NCI-H2196 (cell line): ENCODE results near the gene KIF16B.

ENCODE experiments used
- DNase-seq: peaks from one replicate; lab custom pipeline; 2025; ENCODE audit not compliant: unreplicated experiment; lab: John Stamatoyannopoulos, UW

Gene KIF16B

DNA sequence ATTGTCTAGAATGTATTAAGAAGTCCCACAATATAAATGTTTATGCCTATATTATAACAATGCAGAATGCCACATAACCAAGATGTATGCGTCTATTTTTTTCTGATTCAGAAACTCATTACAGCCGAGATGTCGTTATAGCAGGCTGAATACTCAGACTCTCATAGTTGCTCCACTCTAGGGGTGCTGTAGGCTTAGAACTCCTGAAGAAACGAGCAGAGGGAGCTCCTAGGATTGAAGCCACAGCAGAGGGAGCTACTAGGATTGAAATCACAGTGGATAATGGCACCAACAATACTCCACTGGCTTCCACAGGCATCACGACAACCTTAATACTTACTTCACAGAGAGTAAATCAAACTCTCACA lies 208.9 kb downstream of the KIF16B start:
- DNase-seq: no peak

GRCh38 chr20:16363506-16364319 lies 209.5 kb downstream of the KIF16B start:
- DNase-seq: no peak

- no peak for DNase-seq
These were observed 210.6 kb downstream of the KIF16B start for GRCh38 chr20:16362642-16363041.

DNA sequence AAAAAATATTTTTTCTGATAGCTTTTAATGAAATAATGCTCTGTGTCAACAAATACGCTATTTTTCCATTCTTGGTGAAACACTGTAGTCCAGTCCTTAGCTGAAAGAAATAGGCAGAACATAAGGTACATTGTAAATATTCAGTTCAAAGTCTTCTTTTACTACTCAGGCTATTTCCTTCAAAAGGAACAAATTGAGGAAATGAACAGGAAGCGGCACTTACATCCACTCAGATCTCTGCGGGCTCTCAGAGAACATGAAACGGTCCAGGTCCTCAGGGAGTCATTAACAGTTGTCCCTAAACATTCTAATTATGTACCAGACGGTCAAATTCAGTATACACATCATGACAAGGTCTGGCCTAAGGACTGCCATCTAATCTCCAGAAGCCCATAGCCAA lies 212.6 kb downstream of the KIF16B start:
- DNase-seq: no peak

- DNase-seq: no peak
These were observed 219.8 kb downstream of the KIF16B start for GRCh38 chr20:16353417-16353781.

GRCh38 chr20:16352751-16353416 lies 220.4 kb downstream of the KIF16B start:
- no peak for DNase-seq

- DNase-seq: no peak
These were observed 220.9 kb downstream of the KIF16B start for GRCh38 chr20:16352321-16352720.

DNA sequence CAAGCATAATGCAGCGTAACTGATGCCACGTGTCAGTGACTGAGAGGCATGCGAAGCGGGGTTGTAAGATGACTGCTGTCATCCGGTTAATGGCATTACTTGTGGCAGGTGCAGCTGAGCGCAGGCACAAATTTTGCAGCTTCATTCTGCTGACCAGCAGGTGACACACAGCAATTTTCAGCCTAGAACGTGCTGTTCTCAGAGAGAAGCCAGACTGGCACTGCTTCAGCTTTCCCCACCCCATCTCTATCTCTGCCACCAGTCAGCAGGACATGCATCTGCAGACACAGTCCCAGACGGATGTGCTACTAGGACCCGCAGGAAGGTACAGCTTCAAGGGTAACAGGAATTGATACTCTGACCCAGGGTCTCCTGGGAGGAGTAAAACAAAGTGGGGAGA lies 221.8 kb downstream of the KIF16B start:
- DNase-seq: no peak

GRCh38 chr20:16350465-16350864 lies 222.8 kb downstream of the KIF16B start:
- no peak for DNase-seq

GRCh38 chr20:16349523-16350260 lies 223.6 kb downstream of the KIF16B start:
- no peak for DNase-seq

DNA sequence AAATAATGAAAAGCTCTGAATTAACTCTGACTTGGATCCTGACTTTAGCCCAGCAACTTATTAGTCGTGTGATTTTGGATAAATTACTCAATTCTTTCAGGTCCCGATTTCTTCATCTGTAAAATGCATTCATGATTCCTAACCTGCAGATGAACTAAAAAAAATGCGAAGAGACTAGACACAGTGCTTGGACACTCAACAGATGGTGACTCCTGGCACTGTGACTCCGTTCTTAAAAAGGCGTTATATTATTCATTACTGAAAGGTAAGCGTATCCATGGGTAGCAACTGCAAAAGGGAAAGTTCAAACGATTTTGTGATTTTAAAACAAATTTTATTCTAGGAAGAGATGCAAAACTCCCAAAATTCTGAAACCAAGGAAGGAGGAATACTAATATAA lies 226.3 kb downstream of the KIF16B start:
- no peak for DNase-seq

DNA sequence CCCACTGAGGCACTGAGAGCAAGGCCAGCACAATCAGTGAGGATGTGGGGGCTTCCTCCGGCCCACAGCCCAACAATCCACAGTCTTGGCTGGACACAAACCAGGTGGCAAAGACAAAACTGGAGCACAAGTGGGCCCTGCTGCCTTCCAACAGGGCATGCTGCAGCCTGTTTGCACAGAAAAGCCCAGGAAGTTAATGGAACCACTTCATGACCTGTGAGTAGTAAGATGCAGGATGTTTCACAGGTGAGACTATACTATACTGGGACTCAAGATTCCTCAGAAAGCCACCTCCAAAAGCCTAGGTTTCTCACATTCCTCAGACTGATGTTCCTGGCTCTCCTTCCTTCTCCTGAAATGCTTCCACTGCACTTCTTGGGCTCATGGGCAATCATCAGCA lies 235.5 kb downstream of the KIF16B start:
- no peak for DNase-seq

DNA sequence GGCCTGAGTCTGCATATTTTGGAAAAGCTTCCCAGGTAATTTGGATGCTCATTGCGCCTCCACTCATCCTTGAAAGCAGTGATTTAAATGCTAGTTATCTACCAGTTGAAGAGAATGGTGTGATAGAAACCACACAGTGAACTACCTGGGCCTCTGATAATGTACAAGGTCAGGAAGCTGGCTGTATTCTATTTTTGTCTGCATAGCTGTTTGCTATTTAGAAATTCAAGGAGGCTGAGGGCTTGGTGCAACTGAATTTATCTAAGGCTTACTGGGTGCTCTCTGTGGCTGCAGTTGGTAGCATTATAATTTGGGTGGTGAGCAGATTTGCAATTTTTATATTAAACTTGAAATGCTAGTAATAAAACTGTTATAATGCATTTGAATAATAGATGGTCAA lies 245.6 kb downstream of the KIF16B start:
- no peak for DNase-seq

DNA sequence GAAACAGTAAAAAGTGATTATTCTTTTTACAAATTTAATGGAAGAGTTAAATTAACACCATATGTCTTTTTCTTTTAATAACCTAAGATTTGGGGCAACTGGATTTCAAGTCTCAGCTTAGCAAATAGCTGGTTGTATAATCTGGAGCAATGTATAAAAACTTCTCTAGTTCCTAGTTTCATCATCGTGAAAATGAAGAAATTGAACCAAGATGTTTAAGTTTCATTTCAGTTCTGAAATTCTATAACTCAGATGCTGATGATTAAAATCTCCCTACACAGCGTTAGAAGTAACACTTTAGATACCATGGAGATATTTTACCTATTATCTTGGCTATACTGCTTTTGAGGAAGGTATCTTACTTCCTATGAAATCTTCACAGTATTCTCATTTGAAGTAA lies 252.0 kb downstream of the KIF16B start:
- DNase-seq: no peak

GRCh38 chr20:16317445-16318362 lies 255.5 kb downstream of the KIF16B start:
- DNase-seq: no peak

- DNase-seq: no peak
These were observed 256.7 kb downstream of the KIF16B start for GRCh38 chr20:16316513-16316912.

DNA sequence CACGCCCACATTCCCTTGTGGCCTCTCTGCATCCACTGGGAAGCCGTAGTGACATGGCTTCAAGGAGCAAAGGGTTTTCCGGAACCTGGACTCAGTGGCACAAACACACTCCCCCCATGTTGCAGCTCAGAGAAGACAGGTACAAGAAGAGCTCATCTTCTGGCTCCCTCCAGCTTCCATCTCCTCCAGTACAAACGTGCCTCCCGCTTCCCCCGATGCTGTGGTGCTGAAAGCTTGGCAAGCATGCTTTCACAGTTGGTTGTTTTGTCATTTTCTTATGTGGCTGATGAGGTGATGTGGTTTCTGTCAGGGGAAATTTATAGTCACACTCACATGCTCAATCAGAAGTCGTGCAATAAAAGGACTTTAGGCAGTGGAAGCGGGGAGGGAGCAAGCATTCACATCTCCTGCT lies 258.5 kb downstream of the KIF16B start:
- no peak for DNase-seq

DNA sequence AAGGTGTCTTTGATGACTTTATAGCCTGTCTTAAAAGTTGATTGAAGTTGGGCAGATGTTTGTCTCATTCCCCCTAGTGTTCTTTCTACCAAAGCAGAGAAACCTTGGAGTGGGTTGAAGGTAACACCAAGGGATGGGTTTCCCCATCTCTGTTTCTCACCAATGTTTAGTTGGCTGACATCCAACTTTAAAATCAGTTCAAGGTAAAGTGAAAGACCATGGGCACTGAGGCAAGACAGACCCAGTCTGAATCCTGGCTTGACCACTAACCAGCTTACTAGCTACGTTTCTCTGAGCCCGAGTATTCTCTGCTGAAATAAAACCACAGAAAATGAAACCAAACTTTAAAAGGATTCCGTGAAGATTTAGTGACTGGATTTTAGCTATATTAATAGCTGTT lies 258.9 kb downstream of the KIF16B start:
- DNase-seq: no peak

- DNase-seq: no peak
These were observed 259.3 kb downstream of the KIF16B start for GRCh38 chr20:16313917-16314316.

DNA sequence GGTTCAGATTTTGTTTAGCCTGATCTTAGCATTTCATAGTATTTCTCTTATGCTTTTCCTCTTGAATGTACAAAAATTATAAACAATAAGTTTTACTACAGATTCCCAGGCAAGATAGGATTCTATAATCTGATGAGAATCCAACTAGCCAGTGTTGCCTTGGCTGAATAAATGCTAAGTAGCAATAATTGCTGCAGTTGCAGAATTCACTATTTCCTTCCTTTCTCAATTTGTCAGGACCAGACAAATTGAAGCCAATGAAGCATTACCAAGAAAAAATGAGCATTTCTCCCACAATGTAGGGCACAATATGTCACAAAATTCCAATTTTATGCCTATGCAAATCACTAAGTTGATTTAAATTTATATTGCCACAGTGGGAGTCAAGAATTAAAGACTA lies 260.2 kb downstream of the KIF16B start:
- no peak for DNase-seq

- no peak for DNase-seq
These were observed 261.5 kb downstream of the KIF16B start for GRCh38 chr20:16311756-16312155.
